Lower lobe of right lung (tissue), 2 donors: ENCODE results near the gene KSR2. TPM values are rescaled to one million over a fixed set of nuclear protein-coding genes. Genes with fewer than 3 reads are reported as not detected.

Experiments used
- ATAC-seq, 2 donors: fragments of 200-7000 bp; cut with Tn5 transposase; one replicate each; pipeline ENCODE4 v1.9.1; 2020 to 2022; ENCODE audit warnings: mild to moderate bottlenecking in 2 of 2, moderate library complexity in 2 of 2
- DNase-seq: peaks from one replicate; pipeline ENCODE4 v3.0.0-alpha.2; 2020
- H3K27ac ChIP-seq: fragments of 200-600 bp; one replicate; pipeline ENCODE4 v1.8.0; 2022
- H3K27me3 ChIP-seq: fragments of 200-600 bp; one replicate; pipeline ENCODE4 v1.8.0; 2022; ENCODE audit warnings: low read depth
- H3K36me3 ChIP-seq: fragments of 200-600 bp; one replicate; pipeline ENCODE4 v1.8.0; 2022; ENCODE audit warnings: mild to moderate bottlenecking
- H3K4me1 ChIP-seq: fragments of 200-600 bp; one replicate; pipeline ENCODE4 v1.8.0; 2022
- H3K4me3 ChIP-seq: fragments of 200-600 bp; one replicate; pipeline ENCODE4 v1.8.0; 2022; ENCODE audit warnings: mild to moderate bottlenecking
- H3K9me3 ChIP-seq: fragments of 200-600 bp; one replicate; pipeline ENCODE4 v1.8.0; 2022
- CTCF ChIP-seq: fragments of 200-600 bp; IDR thresholded peaks from one replicate; pipeline ENCODE4 v1.8.0; 2022; ENCODE audit warnings: antibody characterized with exemption, mild to moderate bottlenecking
- intact Hi-C: fragments of 100-400 bp; cut with DNase I; formaldehyde crosslinking; loops from one replicate; pipeline ENCODE4 v1.11.0; 2022
- total RNA-seq: library from RNA; stranded (reverse); fragmentation: NEBNext Ultra II Directional; extraction: Animal tissue kit (Norgen Biotek cat#: 25700); gene quantifications from one replicate; pipeline ENCODE4 v1.2.1, GENCODE V29; 2021
- donor health status: DM: no; HTN: yes; CAD: no; lungs with severe emphysema.

KSR2 gene
- total RNA-seq, 1 donor from 2014 or later: 1.0 TPM

GRCh38 chr12:117489671-117490070 lies 479.1 kb downstream of the KSR2 start:
- DNase-seq (no peak), ATAC-seq (no peak)
- no peak for TF ChIP-seq CTCF
- H3K4me1 ChIP-seq: no peaks in the 10 kb centered on the region
- intact Hi-C loops: no loop called here
- no peak overlapping the region for H3K4me3 ChIP-seq
- no peak overlapping the region for H3K27ac ChIP-seq
- no peaks in the 10 kb centered on the region for H3K27me3 ChIP-seq
- no peaks in the 10 kb centered on the region for H3K36me3 ChIP-seq
- H3K9me3 ChIP-seq: no peaks in the 10 kb centered on the region

GRCh38 chr12:117486840-117487659 lies 481.7 kb downstream of the KSR2 start:
- intact Hi-C loops: no loop called here
- Histone ChIP-seq H3K9me3 (no peaks in the 10 kb centered on the region), H3K4me1 (no peaks in the 10 kb centered on the region), H3K4me3 (no peak overlapping the region), H3K27me3 (no peaks in the 10 kb centered on the region), H3K36me3 (no peaks in the 10 kb centered on the region), H3K27ac (no peak overlapping the region)
- DNase-seq (no peak), ATAC-seq (peak; percentile 64 to 93)
- no peak for TF ChIP-seq CTCF

- Histone ChIP-seq H3K27me3 (no peaks in the 10 kb centered on the region), H3K9me3 (no peaks in the 10 kb centered on the region), H3K36me3 (no peaks in the 10 kb centered on the region), H3K27ac (no peak overlapping the region), H3K4me1 (no peaks in the 10 kb centered on the region), H3K4me3 (no peak overlapping the region)
- no peak for ATAC-seq
- no peak for TF ChIP-seq CTCF
- DNase-seq: no peak
- intact Hi-C loops: no loop called here
Observed at GRCh38 chr12:117485984-117486839, 482.6 kb downstream of the KSR2 start.

GRCh38 chr12:117484901-117485300 lies 483.9 kb downstream of the KSR2 start:
- H3K27me3 ChIP-seq: no peaks in the 10 kb centered on the region
- intact Hi-C loops: no loop called here
- ATAC-seq: no peak
- H3K36me3 ChIP-seq: no peaks in the 10 kb centered on the region
- no peak overlapping the region for H3K4me3 ChIP-seq
- H3K27ac ChIP-seq: no peak overlapping the region
- TF ChIP-seq CTCF: no peak
- no peak for DNase-seq
- no peaks in the 10 kb centered on the region for H3K4me1 ChIP-seq
- no peaks in the 10 kb centered on the region for H3K9me3 ChIP-seq

GRCh38 chr12:117483501-117483900 lies 485.3 kb downstream of the KSR2 start:
- Histone ChIP-seq H3K27ac (no peak overlapping the region), H3K9me3 (no peaks in the 10 kb centered on the region), H3K36me3 (no peaks in the 10 kb centered on the region), H3K4me1 (no peaks in the 10 kb centered on the region), H3K4me3 (no peak overlapping the region), H3K27me3 (no peaks in the 10 kb centered on the region)
- intact Hi-C loops: no loop called here
- ATAC-seq (no peak), DNase-seq (no peak)
- no peak for TF ChIP-seq CTCF
